ENCODE measurements around the gene TBCD.

GRCh38 chr17:82751571-82752370, at the start of gene TBCD:
- TF ChIP-seq EZH2phosphoT487 (conservative IDR thresholded peaks at IDR 0.05; ENCODE audit: low read length): no peak
- TF ChIP-seq, protein P1, sequence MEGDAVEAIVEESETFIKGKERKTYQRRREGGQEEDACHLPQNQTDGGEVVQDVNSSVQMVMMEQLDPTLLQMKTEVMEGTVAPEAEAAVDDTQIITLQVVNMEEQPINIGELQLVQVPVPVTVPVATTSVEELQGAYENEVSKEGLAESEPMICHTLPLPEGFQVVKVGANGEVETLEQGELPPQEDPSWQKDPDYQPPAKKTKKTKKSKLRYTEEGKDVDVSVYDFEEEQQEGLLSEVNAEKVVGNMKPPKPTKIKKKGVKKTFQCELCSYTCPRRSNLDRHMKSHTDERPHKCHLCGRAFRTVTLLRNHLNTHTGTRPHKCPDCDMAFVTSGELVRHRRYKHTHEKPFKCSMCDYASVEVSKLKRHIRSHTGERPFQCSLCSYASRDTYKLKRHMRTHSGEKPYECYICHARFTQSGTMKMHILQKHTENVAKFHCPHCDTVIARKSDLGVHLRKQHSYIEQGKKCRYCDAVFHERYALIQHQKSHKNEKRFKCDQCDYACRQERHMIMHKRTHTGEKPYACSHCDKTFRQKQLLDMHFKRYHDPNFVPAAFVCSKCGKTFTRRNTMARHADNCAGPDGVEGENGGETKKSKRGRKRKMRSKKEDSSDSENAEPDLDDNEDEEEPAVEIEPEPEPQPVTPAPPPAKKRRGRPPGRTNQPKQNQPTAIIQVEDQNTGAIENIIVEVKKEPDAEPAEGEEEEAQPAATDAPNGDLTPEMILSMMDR (IDR thresholded peaks at IDR 0.05; ENCODE audit: insufficient read depth, low read length, poor library complexity, severe bottlenecking): no peak
